NCI-H226 (cell line): ENCODE results near the gene CCSER2.

Experiments used
- DNase-seq: peaks from one replicate; pipeline ENCODE4 v3.0.0-alpha.2; 2015

Gene CCSER2

DNA sequence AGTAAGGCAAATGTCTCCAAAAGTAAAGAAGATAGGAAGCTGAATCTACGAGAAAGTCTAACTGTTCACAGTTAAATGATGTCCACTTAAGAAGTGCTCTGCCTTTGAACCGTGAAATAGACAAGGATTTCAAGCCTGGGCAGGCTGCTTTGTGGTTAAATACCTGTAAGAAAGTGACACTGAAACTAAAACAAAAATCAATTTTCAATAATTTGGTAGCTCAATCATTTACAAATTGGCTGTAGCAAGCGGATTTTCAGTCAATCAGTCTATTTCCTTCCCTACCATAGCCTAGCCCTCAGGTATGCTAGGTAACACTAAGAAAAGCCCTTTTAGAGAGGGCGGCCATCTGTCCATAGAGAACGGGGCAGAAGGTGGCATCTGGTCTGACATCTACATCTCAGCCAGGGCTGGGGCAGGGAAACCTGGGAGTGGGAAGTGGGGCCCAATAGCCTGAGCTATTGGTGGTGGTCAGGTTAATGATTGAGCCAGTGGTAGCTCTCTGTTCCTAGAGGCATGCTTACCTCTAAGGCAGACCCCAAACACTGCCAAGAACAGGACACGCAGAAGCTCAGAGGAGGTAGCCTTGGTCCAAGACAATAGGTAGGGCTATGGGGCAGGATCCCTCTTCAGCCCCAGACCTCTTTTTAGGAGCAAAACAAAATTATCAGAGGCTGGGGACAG lies 223.2 kb downstream of the CCSER2 start:
- DNase-seq, result no peak

DNA sequence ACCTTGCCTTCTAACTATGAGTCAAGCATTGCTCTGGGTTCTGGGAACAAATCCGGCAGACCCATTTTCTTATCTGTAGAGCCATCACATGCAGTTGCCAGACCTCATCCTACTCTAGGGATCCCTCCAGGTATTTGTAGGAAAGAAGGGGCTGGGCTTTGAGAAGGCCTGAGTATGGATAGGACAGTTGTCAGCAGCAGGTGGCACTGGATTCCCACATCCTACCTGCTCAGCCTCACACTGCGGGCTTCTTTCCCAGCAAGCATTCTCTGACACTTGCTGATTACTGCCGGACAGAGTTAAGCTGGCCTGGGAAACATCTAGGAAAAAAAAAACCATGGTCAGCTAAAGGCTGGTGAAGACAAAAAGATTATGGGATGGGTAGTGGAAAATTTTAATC lies 224.1 kb downstream of the CCSER2 start:
- no peak for DNase-seq

DNA sequence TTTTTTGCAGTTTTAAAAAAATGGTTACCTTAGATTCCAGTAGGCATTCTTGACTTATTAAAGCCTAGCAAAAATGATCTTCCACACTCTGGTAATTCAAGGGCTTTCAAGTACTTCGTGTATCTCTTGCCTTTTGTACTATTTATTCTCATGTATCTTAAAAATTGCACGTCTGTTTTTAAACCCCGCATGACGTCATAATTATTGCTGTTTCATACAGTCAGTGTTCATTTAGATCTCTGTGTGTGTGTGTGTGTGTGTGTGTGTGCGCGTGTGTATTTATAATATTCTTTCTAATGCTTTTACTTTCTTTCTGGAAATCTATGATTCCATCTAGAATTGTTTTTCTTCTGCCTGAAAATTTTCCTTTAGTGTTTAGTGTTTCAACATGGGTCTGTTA lies 234.2 kb downstream of the CCSER2 start:
- no peak for DNase-seq

DNA sequence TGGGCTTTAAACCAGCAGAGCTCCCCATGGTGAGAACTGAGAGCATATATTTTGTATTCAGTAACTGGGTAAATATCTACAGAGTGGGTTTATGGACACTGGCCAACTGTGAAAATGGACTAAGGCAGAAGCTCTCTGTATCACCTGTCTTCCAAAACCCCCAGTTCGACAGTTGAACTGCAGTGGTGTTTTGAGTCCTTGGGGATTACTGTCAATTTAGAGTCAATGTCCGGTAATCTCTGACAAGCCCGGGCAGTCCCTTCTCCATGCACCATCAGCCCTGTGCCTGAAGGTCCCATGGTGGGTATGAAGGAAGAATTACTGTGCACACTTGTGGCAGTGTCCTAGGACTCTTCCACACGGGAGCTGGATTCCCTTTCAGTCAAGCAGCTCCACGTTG lies 235.0 kb downstream of the CCSER2 start:
- no peak for DNase-seq

DNA sequence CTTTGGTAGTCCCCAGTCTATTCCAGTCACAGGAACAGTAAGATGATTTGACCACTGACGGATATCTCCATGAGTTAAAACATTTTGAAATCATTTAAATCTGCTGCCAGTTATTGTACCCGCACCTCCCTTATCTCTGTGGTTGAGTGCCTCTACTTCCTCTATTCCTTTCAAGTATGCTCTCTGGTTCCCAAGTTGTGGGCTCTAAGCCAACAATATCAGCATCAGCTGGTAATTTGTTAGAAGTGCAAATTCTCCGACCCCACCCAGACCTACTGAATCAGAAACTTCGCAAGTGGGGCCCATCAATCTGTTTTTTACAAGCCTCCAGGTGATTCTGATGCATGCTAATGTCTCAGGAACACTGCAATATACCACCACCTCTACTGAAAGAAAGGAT lies 235.5 kb downstream of the CCSER2 start:
- no peak for DNase-seq

DNA sequence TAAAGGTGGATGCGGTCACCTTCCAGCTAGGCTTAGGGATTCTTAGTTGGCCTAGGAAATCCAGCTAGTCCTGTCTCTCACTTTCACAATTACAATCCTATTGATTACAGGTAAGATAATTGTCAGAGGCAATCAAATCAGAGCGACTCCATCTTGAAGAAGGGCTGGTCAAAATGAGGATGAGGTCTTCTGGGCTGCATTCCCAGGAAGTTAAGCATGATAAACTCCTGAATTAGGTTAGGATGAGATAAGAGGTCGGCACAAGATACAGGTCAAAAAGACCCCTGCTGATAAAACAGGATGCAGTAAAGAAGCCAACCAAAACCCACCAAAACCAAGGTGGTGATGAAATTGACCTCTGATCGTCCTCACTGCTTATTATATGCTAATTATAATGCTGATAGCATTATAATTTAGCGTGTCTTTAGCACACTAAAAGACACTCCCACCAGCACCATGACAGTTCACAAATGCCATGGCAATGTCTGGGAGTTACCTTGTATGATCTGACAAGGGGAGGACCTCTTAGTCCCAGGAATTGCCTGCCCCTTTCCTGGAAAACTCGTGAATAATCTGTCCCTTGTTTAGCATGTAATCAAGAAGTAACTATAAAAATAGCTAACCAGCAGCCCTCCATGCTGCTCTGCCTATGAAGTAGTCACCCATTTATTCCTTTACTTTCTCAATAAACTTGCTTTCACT lies 237.6 kb downstream of the CCSER2 start:
- DNase-seq, result no peak

DNA sequence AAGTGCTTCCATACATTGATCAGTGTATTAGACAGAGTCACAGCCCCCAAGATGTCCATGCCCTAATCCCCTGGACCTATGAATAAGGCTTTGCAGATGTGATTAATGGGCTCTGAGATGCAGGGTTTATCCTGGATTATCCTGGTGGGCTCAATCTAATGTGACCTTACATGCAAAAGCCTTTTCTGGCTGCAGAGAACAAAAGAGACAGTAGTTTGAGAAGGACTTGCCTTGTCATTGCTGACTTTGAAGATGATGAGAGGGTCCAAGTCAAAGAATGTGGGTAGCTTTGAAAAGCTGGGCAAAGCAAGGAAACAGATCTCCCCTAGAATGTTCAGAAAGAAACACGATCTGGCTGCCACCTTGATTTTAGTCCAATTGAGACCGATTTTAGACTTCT lies 238.7 kb downstream of the CCSER2 start:
- DNase-seq, result no peak
